GM12878 (cell line): Measurements from ENCODE around the gene CLEC4M. TPM values are rescaled to one million over a fixed set of nuclear protein-coding genes. Genes with fewer than 3 reads are reported as not detected.

Source experiments
- ATAC-seq: fragments of 200-7000 bp; cut with Tn5 transposase; 3 replicates; pipeline ENCODE4 v1.9.1; 2020; ENCODE audit warnings: mild to moderate bottlenecking, moderate library complexity
- BruUV-seq: library from RNA; stranded (reverse); fragments of 400-500 nt; replicated peaks from 2 replicates; lab custom pipeline; 2021; lab: Mats Ljungman, UMichigan
- CTCF ChIA-PET: fragments of 300-600 bp; sonication (Branson Sonifier 250); formaldehyde crosslinking; extraction: SDS; loops from one replicate; lab custom pipeline; 2021; ENCODE audit warnings: inconsistent platforms; lab: Yijun Ruan, JAX
- POLR2A ChIA-PET: fragments of 350-600 bp; formaldehyde crosslinking; extraction: SDS; loops from one replicate; lab custom pipeline; 2021; ENCODE audit warnings: inconsistent platforms; lab: Charles Lee
- RAD21 ChIA-PET: fragments of 300-600 bp; sonication (Branson Sonifier 250); formaldehyde crosslinking; loops from one replicate; lab custom pipeline; 2023; ENCODE audit warnings: antibody characterized with exemption; ENCODE audit not compliant: unreplicated experiment; lab: Charles Lee
- SMC1A ChIA-PET: fragments of 300-600 bp; sonication (Branson Sonifier 250); formaldehyde crosslinking; loops from one replicate; lab custom pipeline; 2023; ENCODE audit not compliant: unreplicated experiment, uncharacterized antibody; lab: Charles Lee
- DNase-seq: peaks from one replicate; pipeline ENCODE4 v3.0.0-alpha.2; 2011; ENCODE audit warnings: low read depth, low spot score
- FAIRE-seq: peaks from 3 replicates; lab custom pipeline; 2011; peaks lifted over from hg19 to GRCh38; lab: Jason Lieb, UNC
- H2AFZ ChIP-seq: 2 replicates; pipeline ENCODE4 v1.6.0; 2011; ENCODE audit warnings: low read depth, low read length, control low read depth; ENCODE audit not compliant: control insufficient read depth
- H3K27ac ChIP-seq: 2 replicates; pipeline ENCODE4 v1.5.1; 2011; ENCODE audit warnings: control low read depth; ENCODE audit not compliant: control insufficient read depth, insufficient read depth
- H3K27me3 ChIP-seq, 2 experiments: replicated peaks in 1 of 2; 2 replicates each; pipeline versions ENCODE4 v1.6.0 to v1.6.1; 2011; ENCODE audit warnings: low read length in 1 of 2; ENCODE audit not compliant: control insufficient read depth in 2 of 2, insufficient read depth in 2 of 2
- H3K36me3 ChIP-seq, 2 experiments: 2 replicates each; pipeline ENCODE4 v1.5.1; 2011; ENCODE audit warnings: low read length in 1 of 2; ENCODE audit not compliant: control insufficient read depth in 2 of 2, insufficient read depth in 2 of 2
- H3K4me1 ChIP-seq: 2 replicates; pipeline ENCODE4 v1.6.1; 2011; ENCODE audit warnings: mild to moderate bottlenecking, low read length, moderate library complexity, mixed read lengths; ENCODE audit not compliant: control insufficient read depth, insufficient read depth
- H3K4me2 ChIP-seq: 2 replicates; pipeline ENCODE4 v1.6.0; 2011; ENCODE audit warnings: control low read depth; ENCODE audit not compliant: control insufficient read depth, insufficient read depth
- H3K4me3 ChIP-seq: fragments of 200-600 bp; sonication (generic); 2 replicates; pipeline ENCODE4 v1.5.1; 2016
- H3K79me2 ChIP-seq: 2 replicates; pipeline ENCODE4 v1.6.0; 2011; ENCODE audit warnings: low read length; ENCODE audit not compliant: control insufficient read depth, insufficient read depth
- H3K9ac ChIP-seq: 2 replicates; pipeline ENCODE4 v1.8.0; 2011; ENCODE audit warnings: low read length, control low read depth, mixed read lengths; ENCODE audit not compliant: control insufficient read depth, insufficient read depth
- H3K9me3 ChIP-seq: replicated peaks from 3 replicates; pipeline ENCODE4 v1.5.1; 2011; ENCODE audit warnings: mild to moderate bottlenecking, low read length; ENCODE audit not compliant: control insufficient read depth, insufficient read depth
- H4K20me1 ChIP-seq: 2 replicates; pipeline ENCODE4 v1.6.0; 2011; ENCODE audit not compliant: control insufficient read depth, insufficient read depth
- CBFB ChIP-seq: IDR thresholded peaks from 2 replicates; pipeline ENCODE4 v1.6.1; 2016; ENCODE audit warnings: antibody characterized with exemption, low read depth
- E4F1 ChIP-seq: fragments of 450-650 bp; IDR thresholded peaks from 2 replicates; pipeline ENCODE4 v1.6.1; 2018; ENCODE audit warnings: borderline replicate concordance, mild to moderate bottlenecking; ENCODE audit not compliant: partially characterized antibody
- EED ChIP-seq: sonication (generic); IDR thresholded peaks from 2 replicates; pipeline ENCODE4 v1.6.1; 2016; ENCODE audit warnings: antibody characterized with exemption, low read depth
- JUND ChIP-seq: IDR thresholded peaks from 2 replicates; pipeline ENCODE4 v1.6.1; 2012; ENCODE audit warnings: low read depth, mild to moderate bottlenecking, low read length, improper control_type of control experiment, moderate library complexity
- NR2C2 ChIP-seq: IDR thresholded peaks from 2 replicates; pipeline ENCODE4 v1.6.1; 2011; ENCODE audit warnings: borderline replicate concordance, low read depth; ENCODE audit not compliant: control insufficient read depth, insufficient read length
- ZBTB11 ChIP-seq: fragments of 450-650 bp; formaldehyde crosslinking; IDR thresholded peaks from 2 replicates; pipeline ENCODE4 v1.5.0; 2022; ENCODE audit warnings: mild to moderate bottlenecking, missing genetic modification characterization
- ZNF274 ChIP-seq: IDR thresholded peaks from one replicate; pipeline ENCODE4 v1.8.0; 2011; ENCODE audit not compliant: insufficient read length, insufficient read depth
- WGBS: methylation state at CpG from one replicate; pipeline ENCODE4 v1.1.6; 2016; ENCODE audit warnings: low lambda C conversion rate; ENCODE audit not compliant: insufficient replicate concordance, insufficient coverage; ENCODE audit errors: missing lambda C conversion rate; 5-methylcytosine and 5-hydroxymethylcytosine counted together
- in situ Hi-C: fragments of 300-500 bp; cut with MboI; formaldehyde crosslinking; loops from 9 replicates; pipeline ENCODE4 v1.14.3; 2018; ENCODE audit warnings: mixed read lengths
- intact Hi-C: fragments of 100-400 bp; cut with micrococcal nuclease; formaldehyde crosslinking; loops from one replicate; pipeline ENCODE4 v1.14.2; 2022; ENCODE audit not compliant: unreplicated experiment
- polyA plus RNA-seq, 11 experiments: library from polyadenylated mRNA; depleted of rRNA in 4 of 11; unstranded in 6 of 11; stranded (reverse) in 5 of 11; fragments of >200 nt; fragmentation: Nextera tagmentation in 4 of 11; fragmentation: Illumina TruSeq in 1 of 11; extraction: Ambion mirVana in 4 of 11; extraction: Trizol in 1 of 11; gene quantifications; 1 replicate in 1 of 11; 2 replicates in 10 of 11; pipeline versions ENCODE4 v1.2.1 to v1.2.3, GENCODE V29; 2011 to 2016; ENCODE audit warnings: inconsistent platforms in 2 of 11, missing spikeins in 2 of 11, low read depth in 1 of 11
- total RNA-seq, 4 experiments: library from RNA; depleted of rRNA in 3 of 4; stranded (reverse); fragments of >200 nt in 3 of 4; fragmentation: Illumina TruSeq in 1 of 4; extraction: Trizol in 1 of 4; gene quantifications; 2 replicates each; pipeline versions ENCODE4 v1.2.1 to v1.2.3, GENCODE V29; 2013 to 2021
- TF ChIP-seq, protein P1 (sequence below): fragments of 450-650 bp; IDR thresholded peaks from 2 replicates; pipeline ENCODE4 v1.6.1; 2016; ENCODE audit warnings: mild to moderate bottlenecking

Gene CLEC4M
- total and polyA plus RNA-seq, 10 of the 15 experiments (the other 5 are each of a cell fraction or from before 2014, with no cell fraction given): 0.11 to 0.42 (median 0.25) TPM; not detected in 1

GRCh38 chr19:7720351-7720750 lies 42.7 kb upstream of the CLEC4M start:
- no peak overlapping the region for H2AFZ ChIP-seq
- H4K20me1 ChIP-seq: no peaks in the 10 kb centered on the region
- no peak overlapping the region for H3K27ac ChIP-seq
- no peak overlapping the region for H3K4me2 ChIP-seq
- no peak overlapping the region for H3K4me3 ChIP-seq
- no peak for TF ChIP-seq JUND
- TF ChIP-seq, protein P1, sequence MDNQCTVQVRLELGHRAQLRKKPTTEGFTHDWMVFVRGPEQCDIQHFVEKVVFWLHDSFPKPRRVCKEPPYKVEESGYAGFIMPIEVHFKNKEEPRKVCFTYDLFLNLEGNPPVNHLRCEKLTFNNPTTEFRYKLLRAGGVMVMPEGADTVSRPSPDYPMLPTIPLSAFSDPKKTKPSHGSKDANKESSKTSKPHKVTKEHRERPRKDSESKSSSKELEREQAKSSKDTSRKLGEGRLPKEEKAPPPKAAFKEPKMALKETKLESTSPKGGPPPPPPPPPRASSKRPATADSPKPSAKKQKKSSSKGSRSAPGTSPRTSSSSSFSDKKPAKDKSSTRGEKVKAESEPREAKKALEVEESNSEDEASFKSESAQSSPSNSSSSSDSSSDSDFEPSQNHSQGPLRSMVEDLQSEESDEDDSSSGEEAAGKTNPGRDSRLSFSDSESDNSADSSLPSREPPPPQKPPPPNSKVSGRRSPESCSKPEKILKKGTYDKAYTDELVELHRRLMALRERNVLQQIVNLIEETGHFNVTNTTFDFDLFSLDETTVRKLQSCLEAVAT: no peak
- no peak for TF ChIP-seq ZBTB11 (CRISPR knock-in tag)
- no peak for TF ChIP-seq E4F1
- TF ChIP-seq CBFB: no peak
- TF ChIP-seq ZNF274: no peak
- TF ChIP-seq EED: no peak
- TF ChIP-seq NR2C2: no peak
- BruUV-seq: no TSS peak
- FAIRE-seq (no peak), ATAC-seq (no peak), DNase-seq (no peak)
- ChIA-PET RAD21 (no interaction called here), POLR2A (interaction anchor here (0.7 to 1.1 kb wide), 2 partner anchors 10 to 23 kb away, joined by 3 to 5 read pairs; no protein-coding TSS in a partner anchor), CTCF (interaction anchor here (0.6 to 1.7 kb wide), 2 partner anchors 16 to 152 kb away, joined by 3 to 4 read pairs; no protein-coding TSS in a partner anchor), SMC1A (interaction anchor here (0.6 kb wide), 1 partner anchor 23 kb away, joined by 3 read pairs; no protein-coding TSS in a partner anchor)
- H3K36me3 ChIP-seq: no peaks in the 10 kb centered on the region
- in situ Hi-C loops: no loop called here
- H3K27me3 ChIP-seq: no peaks in the 10 kb centered on the region
- WGBS: 96% methylated on average over 6 of the region's 6 CpGs
- H3K9ac ChIP-seq: no peak overlapping the region
- no peaks in the 10 kb centered on the region for H3K79me2 ChIP-seq
- H3K9me3 ChIP-seq: peaks cover 6% of the 10 kb centered on the region; the same call in 2 of the 3 replicates
- intact Hi-C loops: no loop called here
- H3K4me1 ChIP-seq: peaks cover 16% of the 10 kb centered on the region
